NCI-H1105 treated with DMSO at 0.1 percent for 48 hours (cell line): Measurements from ENCODE around the gene TBC1D3C.
"Not testable (repeated sequence)": the region's sequence is repeated elsewhere in the genome, so short reads cannot be mapped to it uniquely, and the experiment has no call there.

Experiments
- DNase-seq: peaks from one replicate; lab custom pipeline; 2025; lab: John Stamatoyannopoulos, UW

The TBC1D3C gene

GRCh38 chr17:38068534-38068933, at the start of gene TBC1D3C:
Gene TBC1D3C, minus strand, starts transcription at chr17:38068634. Its CDS starts 1,568 bp downstream, at chr17:38067066.
- DNase-seq = not testable (repeated sequence)

- not testable (repeated sequence) for DNase-seq
These were observed 30.8 kb upstream of the TBC1D3C start for GRCh38 chr17:38099262-38099661.

- DNase-seq = not testable (repeated sequence)
These were observed 25.7 kb upstream of the TBC1D3C start for GRCh38 chr17:38094059-38094694.

GRCh38 chr17:38088120-38088519, 19.7 kb upstream of the TBC1D3C start:
- DNase-seq = not testable (repeated sequence)

- not testable (repeated sequence) for DNase-seq
These were observed 18.9 kb upstream of the TBC1D3C start for GRCh38 chr17:38087344-38087743.
